BJ (cell line): ENCODE results near the gene CEP63. TPM values are rescaled to one million over a fixed set of nuclear protein-coding genes. Genes with fewer than 3 reads are reported as not detected.

ENCODE experiments used
- CTCF ChIA-PET: fragments of 350-600 bp; formaldehyde crosslinking; extraction: SDS; loops from one replicate; lab custom pipeline; 2021; ENCODE audit warnings: antibody characterized with exemption, inconsistent platforms; lab: Yijun Ruan, JAX
- POLR2A ChIA-PET: fragments of 300-600 bp; sonication (Branson Sonifier 250); formaldehyde crosslinking; extraction: SDS; loops from one replicate; lab custom pipeline; 2021; ENCODE audit warnings: antibody characterized with exemption; lab: Charles Lee
- DNase-seq: peaks from one replicate; pipeline ENCODE4 v3.0.0-alpha.2; 2011; ENCODE audit warnings: low read depth
- H3K27me3 ChIP-seq: 2 replicates; pipeline ENCODE4 v1.6.0; 2011; ENCODE audit warnings: low read length; ENCODE audit not compliant: control insufficient read depth, insufficient read depth
- H3K36me3 ChIP-seq: 2 replicates; pipeline ENCODE4 v1.5.1; 2011; ENCODE audit warnings: low read length; ENCODE audit not compliant: control insufficient read depth, insufficient read depth
- H3K4me3 ChIP-seq: 2 replicates; pipeline ENCODE4 v1.5.1; 2011; ENCODE audit warnings: low read depth, mild to moderate bottlenecking, control low read depth, low read length
- polyA plus RNA-seq: library from polyadenylated mRNA; depleted of rRNA; stranded (reverse); fragments of >200 nt; gene quantifications from 2 replicates; pipeline ENCODE4 v1.2.3, GENCODE V29; 2011; rRNA removed
- TF ChIP-seq, protein P1 (sequence below): IDR thresholded peaks from 2 replicates; pipeline ENCODE4 v1.5.1; 2011; ENCODE audit warnings: low read depth, mild to moderate bottlenecking, control low read depth, inconsistent platforms, low read length, moderate library complexity; ENCODE audit not compliant: insufficient read depth

CEP63 gene
- polyA plus RNA-seq, 1 experiment: 6.4 TPM

- POLR2A ChIA-PET: no interaction called here
Observed at GRCh38 chr3:134622806-134623365, 137.0 kb downstream of the CEP63 start.

DNA sequence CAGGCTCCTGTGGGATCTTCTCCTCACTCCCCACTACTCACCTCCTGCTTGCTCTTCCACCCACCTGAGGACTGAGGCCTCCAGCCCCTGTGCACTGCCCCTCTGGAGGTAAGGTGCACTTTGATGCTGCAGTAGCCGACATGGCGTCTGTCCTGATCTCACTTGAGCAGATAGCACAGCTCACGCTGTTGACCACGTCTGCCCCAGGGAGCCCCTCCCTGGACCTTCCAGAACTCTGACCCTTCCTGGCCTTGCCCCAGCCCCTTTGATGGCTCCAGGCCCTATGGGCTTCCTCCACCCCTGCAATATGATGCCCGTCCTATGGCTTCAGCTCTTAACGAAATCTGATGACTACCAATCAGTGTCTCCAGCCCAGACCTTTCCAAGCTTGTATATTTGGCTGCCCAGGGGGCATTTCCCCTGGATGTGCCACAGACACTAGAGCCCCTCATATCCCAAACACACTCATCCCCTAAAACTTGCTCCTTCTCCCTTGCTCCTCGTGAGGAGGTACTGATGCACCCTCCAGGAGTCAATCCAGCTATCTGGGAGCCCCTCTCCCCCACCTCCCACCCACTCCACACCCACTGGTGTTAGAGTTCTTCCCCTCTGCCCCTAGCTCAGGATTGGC is 137.9 kb downstream of the CEP63 start:
- TF ChIP-seq, protein P1, sequence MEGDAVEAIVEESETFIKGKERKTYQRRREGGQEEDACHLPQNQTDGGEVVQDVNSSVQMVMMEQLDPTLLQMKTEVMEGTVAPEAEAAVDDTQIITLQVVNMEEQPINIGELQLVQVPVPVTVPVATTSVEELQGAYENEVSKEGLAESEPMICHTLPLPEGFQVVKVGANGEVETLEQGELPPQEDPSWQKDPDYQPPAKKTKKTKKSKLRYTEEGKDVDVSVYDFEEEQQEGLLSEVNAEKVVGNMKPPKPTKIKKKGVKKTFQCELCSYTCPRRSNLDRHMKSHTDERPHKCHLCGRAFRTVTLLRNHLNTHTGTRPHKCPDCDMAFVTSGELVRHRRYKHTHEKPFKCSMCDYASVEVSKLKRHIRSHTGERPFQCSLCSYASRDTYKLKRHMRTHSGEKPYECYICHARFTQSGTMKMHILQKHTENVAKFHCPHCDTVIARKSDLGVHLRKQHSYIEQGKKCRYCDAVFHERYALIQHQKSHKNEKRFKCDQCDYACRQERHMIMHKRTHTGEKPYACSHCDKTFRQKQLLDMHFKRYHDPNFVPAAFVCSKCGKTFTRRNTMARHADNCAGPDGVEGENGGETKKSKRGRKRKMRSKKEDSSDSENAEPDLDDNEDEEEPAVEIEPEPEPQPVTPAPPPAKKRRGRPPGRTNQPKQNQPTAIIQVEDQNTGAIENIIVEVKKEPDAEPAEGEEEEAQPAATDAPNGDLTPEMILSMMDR: no peak
- no peaks in the 10 kb centered on the region for H3K36me3 ChIP-seq
- no peak overlapping the region for H3K4me3 ChIP-seq
- ChIA-PET POLR2A (no interaction called here), CTCF (interaction anchor here (0.7 to 1.1 kb wide), 3 partner anchors 21 to 131 kb away, joined by 3 to 5 read pairs (median 3); no protein-coding TSS in a partner anchor)
- no peak for DNase-seq
- no peaks in the 10 kb centered on the region for H3K27me3 ChIP-seq

More at GRCh38 chr3:134622806-134623365, 137.0 kb downstream of the CEP63 start:
- Histone ChIP-seq H3K27me3 (no peaks in the 10 kb centered on the region), H3K36me3 (no peaks in the 10 kb centered on the region), H3K4me3 (no peak overlapping the region)
- no peak for DNase-seq
- CTCF ChIA-PET: no interaction called here
- TF ChIP-seq, protein P1: no peak

Other genes with a start within 250 kb of the CEP63 start
- gene RYK, start 235.2 kb upstream of the CEP63 start, polyA plus RNA-seq: 41.3 and 60.9 TPM in 2 replicates
- gene AMOTL2, start 111.6 kb upstream of the CEP63 start, polyA plus RNA-seq: 122 and 199 TPM in 2 replicates
- gene ANAPC13, start 72 bp upstream of the CEP63 start, polyA plus RNA-seq: 54.6 and 115 TPM in 2 replicates
- gene KY, start 165.0 kb downstream of the CEP63 start, polyA plus RNA-seq: 0.05 TPM in 1 of 2 replicates, not detected in the other